GM19239 (cell line): Measurements from ENCODE around the gene DOCK11.
"Not testable (repeated sequence)": the region's sequence is repeated elsewhere in the genome, so short reads cannot be mapped to it uniquely, and the experiment has no call there.

ENCODE experiments used
- DNase-seq: peaks from one replicate; pipeline ENCODE4 v3.0.0; 2011; ENCODE audit warnings: low spot score; ENCODE audit not compliant: insufficient read length
- FAIRE-seq: peaks from 2 replicates; lab custom pipeline; 2011; peaks lifted over from hg19 to GRCh38; lab: Jason Lieb, UNC

DOCK11 gene

DNA sequence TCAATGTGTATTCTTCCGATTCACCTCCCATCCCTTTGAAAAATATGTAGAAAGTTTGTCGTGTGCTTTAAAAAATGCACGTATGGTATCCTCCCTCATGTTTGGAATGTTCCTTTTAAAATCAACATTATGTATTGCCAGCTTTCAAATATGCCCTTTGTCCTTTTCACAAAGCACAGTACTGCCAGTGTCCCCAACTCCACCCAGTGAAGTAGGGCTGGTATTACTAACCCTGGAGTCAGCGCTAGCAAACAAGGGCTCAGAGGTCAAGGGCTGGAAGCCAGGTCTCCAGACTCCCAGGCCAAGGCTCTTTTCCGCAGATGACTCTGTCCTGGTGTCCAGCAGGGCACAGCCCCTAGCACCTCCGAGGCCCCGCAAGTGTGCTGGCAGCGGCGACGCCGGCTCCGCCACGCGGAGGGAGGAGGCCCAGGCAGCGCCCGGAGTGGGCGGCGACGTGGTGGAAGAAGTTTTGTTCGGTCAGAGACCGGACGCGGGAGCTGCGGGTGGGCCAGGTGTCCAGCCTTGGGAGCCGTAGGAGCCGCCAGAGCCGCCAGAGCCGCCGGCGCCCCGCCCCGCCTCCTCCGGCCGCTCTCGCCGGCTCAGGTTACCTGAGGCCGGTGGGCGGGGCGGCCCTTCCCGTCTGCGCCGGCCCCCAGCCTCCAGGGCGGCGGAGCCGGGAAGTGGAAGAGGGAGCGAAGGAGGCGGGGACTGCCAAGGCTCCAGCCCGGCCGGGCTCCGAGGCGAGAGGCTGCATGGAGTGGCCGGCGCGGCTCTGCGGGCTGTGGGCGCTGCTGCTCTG, 231.5 kb downstream of the DOCK11 start, which contains the start of gene IL13RA1:
TSS of gene IL13RA1 (plus strand) at position 720 of the 799 bp plus-strand sequence. CDS start at position 753, 33 bp downstream.
- FAIRE-seq (no peak), DNase-seq (no peak)

DNA sequence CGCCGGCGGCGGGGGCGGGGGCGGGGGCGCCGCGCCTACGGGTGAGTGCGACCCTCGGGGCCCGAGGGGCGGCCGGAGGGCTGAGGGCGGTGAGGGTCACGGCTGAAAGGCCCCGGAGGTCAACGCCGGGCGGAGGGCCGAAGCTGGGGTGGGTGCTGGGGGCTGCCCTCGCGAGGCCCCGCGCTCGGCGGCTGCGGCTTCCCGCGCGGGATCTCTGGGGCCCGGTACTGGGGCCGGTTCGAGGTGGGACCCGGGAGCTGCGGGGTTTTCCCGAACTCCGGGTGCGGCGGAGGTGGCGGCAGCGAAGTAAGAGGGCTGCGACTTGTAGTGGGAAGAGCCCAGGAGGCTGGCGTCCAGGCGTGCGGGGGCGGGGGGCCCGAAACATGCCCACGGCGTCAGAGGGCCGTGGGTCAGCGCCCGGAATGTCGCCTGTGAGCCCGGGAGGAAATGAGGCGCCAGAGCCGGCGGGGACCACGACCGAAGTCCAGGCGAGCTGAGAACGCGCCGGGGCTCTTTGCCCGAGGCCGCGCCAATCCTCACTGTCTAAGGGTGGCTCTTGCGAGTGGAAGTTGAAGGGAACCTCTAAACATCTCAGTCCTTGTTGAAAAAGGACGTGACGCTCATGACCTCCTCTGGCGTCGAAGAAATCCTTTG, 232.2 kb downstream of the DOCK11 start:
- FAIRE-seq (no peak), DNase-seq (no peak)

DNA sequence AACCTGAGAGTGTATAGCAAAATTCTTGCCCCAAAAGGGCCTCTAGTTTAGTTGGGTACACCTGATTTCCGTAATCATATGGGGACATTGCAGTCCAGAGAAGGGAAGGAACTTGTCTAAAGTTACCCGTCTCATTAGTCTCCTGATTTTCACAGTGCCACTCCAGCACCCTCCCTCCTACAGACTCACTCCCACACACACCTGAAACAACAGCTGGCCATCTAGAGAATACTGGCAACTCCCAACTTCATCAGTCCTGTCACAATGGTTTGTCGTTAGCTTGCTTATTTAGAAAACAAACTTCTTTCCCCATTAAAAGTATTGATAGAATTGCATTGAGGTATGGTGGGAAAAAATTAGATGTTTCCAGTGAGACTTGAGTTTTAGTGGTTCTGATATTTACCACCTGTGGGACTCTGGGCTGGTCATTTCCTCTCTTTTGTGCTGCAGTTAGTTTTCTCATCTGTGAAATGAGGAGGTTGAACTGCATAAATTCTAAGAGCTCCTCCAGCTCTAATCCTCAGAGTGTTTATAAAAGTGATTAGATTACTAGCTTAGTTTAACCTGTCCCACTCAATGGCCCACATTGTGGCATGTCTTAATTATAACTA, 233.5 kb downstream of the DOCK11 start:
- DNase-seq (no peak), FAIRE-seq (no peak)

DNA sequence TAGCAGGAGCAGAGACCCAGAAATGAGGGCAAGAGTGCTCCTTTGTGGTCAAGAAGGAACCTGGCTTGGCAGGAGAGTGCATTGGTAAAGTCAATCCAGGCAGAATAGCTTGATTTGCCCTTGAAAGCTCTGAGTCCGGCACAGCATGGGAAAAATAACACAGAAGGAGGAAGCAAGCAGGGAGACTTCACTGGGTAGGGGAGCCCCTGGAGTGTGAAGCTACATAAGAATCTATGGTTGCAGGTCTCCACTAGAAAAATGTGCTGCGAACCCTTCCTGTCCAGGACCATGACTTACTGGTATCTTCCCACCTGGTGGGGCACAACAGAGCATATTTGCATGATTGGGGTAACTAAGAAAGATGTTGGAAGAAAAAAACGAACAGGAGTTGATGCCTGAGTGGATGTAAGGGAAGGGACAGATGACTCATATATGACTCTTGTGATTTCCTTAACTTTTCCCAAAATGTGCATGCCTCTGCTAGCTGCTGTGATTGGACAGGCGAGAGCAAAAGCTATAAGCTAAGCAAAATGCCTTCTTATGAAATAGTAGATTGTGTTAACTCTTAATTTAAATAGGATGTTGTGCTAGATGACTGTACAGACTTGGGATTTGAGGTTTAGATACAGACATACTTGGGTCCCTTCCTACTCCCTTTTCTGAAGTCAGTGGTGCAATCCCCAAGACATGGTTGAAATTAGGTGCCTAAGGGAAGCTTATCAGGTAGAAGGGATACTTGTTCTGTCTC, 235.1 kb downstream of the DOCK11 start:
- FAIRE-seq (no peak), DNase-seq (no peak)

DNA sequence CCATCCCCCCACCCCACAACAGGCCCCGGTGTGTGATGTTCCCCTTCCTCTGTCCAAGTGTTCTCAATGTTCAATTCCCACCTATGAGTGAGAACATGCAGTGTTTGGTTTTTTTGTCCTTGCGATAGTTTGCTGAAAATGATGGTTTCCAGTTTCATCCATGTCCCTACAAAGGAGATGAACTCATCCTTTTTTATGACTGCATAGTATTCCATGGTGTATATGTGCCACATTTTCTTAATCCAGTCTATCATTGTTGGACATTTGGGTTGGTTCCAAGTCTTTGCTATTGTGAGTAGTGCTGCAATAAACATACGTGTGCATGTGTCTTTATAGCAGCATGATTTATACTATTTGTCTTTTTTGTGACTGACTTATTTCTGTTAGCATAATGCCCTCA, 236.9 kb downstream of the DOCK11 start:
- DNase-seq, FAIRE-seq: not testable (repeated sequence)

DNA sequence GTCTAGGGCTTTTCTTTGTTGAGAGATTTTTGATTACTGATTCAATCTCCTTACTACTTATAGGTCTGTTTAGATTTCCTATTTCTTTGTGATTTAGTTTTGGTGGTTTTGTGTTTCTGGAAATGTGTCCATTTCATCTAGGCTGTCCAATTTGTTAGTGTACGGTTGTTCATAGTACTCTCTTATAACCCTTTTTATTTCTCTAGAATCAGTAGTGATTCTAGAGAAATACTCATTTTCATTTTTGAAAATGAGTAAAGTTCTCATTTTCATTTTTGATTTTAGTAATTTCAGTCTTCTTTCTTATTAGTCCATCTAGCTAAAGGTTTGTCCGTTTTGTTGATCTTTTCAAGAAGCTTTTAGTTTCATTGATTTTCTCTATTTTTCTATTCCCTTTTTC, 239.3 kb downstream of the DOCK11 start:
- DNase-seq (no peak), FAIRE-seq (peak; percentile 72)
